PC-3 (cell line): ENCODE measurements around the gene H2AZ2.
"Not testable (repeated sequence)": the region's sequence is repeated elsewhere in the genome, so short reads cannot be mapped to it uniquely, and the experiment has no call there.

Source experiments
- CTCF ChIP-seq: fragments of 300-600 bp; sonication (generic); conservative IDR thresholded peaks from 2 replicates; pipeline ENCODE4 v1.5.1; 2017; ENCODE audit warnings: antibody characterized with exemption, low read depth, mild to moderate bottlenecking, low read length
- EZH2 ChIP-seq: fragments of 300-600 bp; sonication (generic); IDR thresholded peaks from one replicate; pipeline ENCODE4 v1.6.1; 2017; ENCODE audit warnings: antibody characterized with exemption, mild to moderate bottlenecking, low read length; ENCODE audit not compliant: unreplicated experiment

DNA sequence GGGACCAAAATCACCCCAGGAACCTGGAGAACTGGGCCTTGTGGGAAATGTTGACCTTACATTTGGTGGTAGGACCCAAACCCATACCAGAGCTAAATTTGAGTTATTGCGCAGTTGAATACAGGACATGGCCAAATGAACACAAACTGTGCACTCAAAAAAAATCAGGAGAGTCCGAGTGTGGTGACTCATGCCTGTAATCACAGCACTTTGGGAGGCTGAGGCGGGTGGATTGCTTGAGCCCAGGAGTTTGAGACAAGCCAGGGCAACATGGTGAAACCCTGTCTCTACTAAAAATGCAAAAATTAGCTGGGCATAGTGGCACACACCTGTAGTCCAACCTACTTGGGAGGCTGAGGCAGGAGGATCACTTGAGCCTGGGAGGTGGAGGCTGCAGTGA, 62.7 kb downstream of the H2AZ2 start:
- not testable (repeated sequence) for TF ChIP-seq CTCF, EZH2
